IMR-90 (cell line): Measurements from ENCODE around the gene CECR2. TPM values are rescaled to one million over a fixed set of nuclear protein-coding genes. Genes with fewer than 3 reads are reported as not detected.

Experiments used
- ATAC-seq: fragments of 200-7000 bp; cut with Tn5 transposase; 2 replicates; pipeline ENCODE4 v1.9.1; 2020; ENCODE audit warnings: low read depth, mild to moderate bottlenecking, moderate library complexity
- BruUV-seq: library from RNA; stranded (reverse); fragments of 400-500 nt; replicated peaks from 2 replicates; lab custom pipeline; 2021; lab: Mats Ljungman, UMichigan
- CTCF ChIA-PET: fragments of 300-600 bp; formaldehyde crosslinking; extraction: SDS; loops from one replicate; lab custom pipeline; 2021; ENCODE audit warnings: antibody characterized with exemption; lab: Yijun Ruan, JAX
- POLR2A ChIA-PET: fragments of 300-600 bp; sonication (Branson Sonifier 250); formaldehyde crosslinking; loops from one replicate; lab custom pipeline; 2022; ENCODE audit warnings: antibody characterized with exemption; ENCODE audit not compliant: unreplicated experiment; lab: Charles Lee
- DNase-seq: peaks from one replicate; pipeline ENCODE4 v3.0.0; 2013
- H2AFZ ChIP-seq: replicated peaks from 2 replicates; pipeline ENCODE3; 2013; ENCODE audit warnings: low read length, mild to moderate bottlenecking; ENCODE audit not compliant: poor library complexity
- H2AK5ac ChIP-seq: 2 replicates; pipeline ENCODE4 v1.6.1; 2013; ENCODE audit warnings: low read depth, low read length, inconsistent platforms
- H2AK9ac ChIP-seq: replicated peaks from 2 replicates; pipeline ENCODE3; 2013; ENCODE audit warnings: mild to moderate bottlenecking, low read depth, low read length, moderate library complexity; ENCODE audit not compliant: poor library complexity
- H2BK120ac ChIP-seq: 2 replicates; pipeline ENCODE4 v1.6.1; 2013; ENCODE audit warnings: low read depth, low read length, inconsistent platforms
- H2BK15ac ChIP-seq: 3 replicates; pipeline ENCODE4 v1.6.1; 2013; ENCODE audit warnings: low read depth, low read length, inconsistent platforms
- H2BK20ac ChIP-seq: 2 replicates; pipeline ENCODE4 v1.6.1; 2013; ENCODE audit warnings: low read depth, mild to moderate bottlenecking, inconsistent platforms, low read length, moderate library complexity
- H2BK5ac ChIP-seq: 2 replicates; pipeline ENCODE4 v1.6.1; 2013; ENCODE audit warnings: mild to moderate bottlenecking, low read depth, low read length, inconsistent platforms; ENCODE audit not compliant: poor library complexity, severe bottlenecking
- H3K14ac ChIP-seq: replicated peaks from 2 replicates; pipeline ENCODE4 v1.6.1; 2013; ENCODE audit warnings: low read depth, low read length, inconsistent platforms
- H3K18ac ChIP-seq: 2 replicates; pipeline ENCODE4 v1.6.1; 2013; ENCODE audit warnings: low read depth, low read length, control low read depth
- H3K23ac ChIP-seq: 2 replicates; pipeline ENCODE4 v1.6.1; 2013; ENCODE audit warnings: low read depth, low read length, inconsistent platforms
- H3K27ac ChIP-seq: 2 replicates; pipeline ENCODE4 v1.5.1; 2013; ENCODE audit warnings: mild to moderate bottlenecking, control low read depth, low read length; ENCODE audit not compliant: insufficient read depth
- H3K27me3 ChIP-seq: 2 replicates; pipeline ENCODE4 v1.6.1; 2013; ENCODE audit warnings: low read length; ENCODE audit not compliant: control insufficient read depth, insufficient read depth
- H3K36me3 ChIP-seq: 2 replicates; pipeline ENCODE4 v1.6.1; 2013; ENCODE audit warnings: low read length, mixed read lengths; ENCODE audit not compliant: control insufficient read depth, insufficient read depth
- H3K4ac ChIP-seq: 2 replicates; pipeline ENCODE4 v1.6.1; 2013; ENCODE audit warnings: low read depth, low read length, inconsistent platforms
- H3K4me1 ChIP-seq: 2 replicates; pipeline ENCODE4 v1.6.1; 2013; ENCODE audit warnings: low read length, mixed read lengths; ENCODE audit not compliant: control insufficient read depth, insufficient read depth
- H3K4me2 ChIP-seq: 2 replicates; pipeline ENCODE4 v1.6.1; 2013; ENCODE audit warnings: low read depth, mild to moderate bottlenecking, control low read depth, low read length, moderate library complexity
- H3K4me3 ChIP-seq: 2 replicates; pipeline ENCODE4 v1.5.1; 2013; ENCODE audit warnings: low read depth, mild to moderate bottlenecking, control low read depth, low read length, moderate library complexity; ENCODE audit not compliant: insufficient read depth
- H3K56ac ChIP-seq: 2 replicates; pipeline ENCODE4 v1.6.1; 2013; ENCODE audit warnings: low read length, inconsistent platforms; ENCODE audit not compliant: insufficient read depth; ENCODE audit errors: extremely low read depth
- H3K79me1 ChIP-seq, 2 experiments: 2 replicates each; pipeline ENCODE4 v1.6.1; 2013; ENCODE audit warnings: low read length in 2 of 2, inconsistent platforms in 1 of 2, low read depth in 1 of 2
- H3K9ac ChIP-seq: 2 replicates; pipeline ENCODE4 v1.6.1; 2013; ENCODE audit warnings: low read depth, low read length, control low read depth
- H3K9me1 ChIP-seq: 2 replicates; pipeline ENCODE4 v1.6.1; 2013; ENCODE audit warnings: low read length, inconsistent platforms; ENCODE audit not compliant: insufficient read depth
- H3K9me3 ChIP-seq: 2 replicates; pipeline ENCODE4 v1.6.1; 2013; ENCODE audit warnings: low read length; ENCODE audit not compliant: control insufficient read depth, insufficient read depth
- H4K20me1 ChIP-seq: 2 replicates; pipeline ENCODE4 v1.6.1; 2013; ENCODE audit warnings: low read length, inconsistent platforms; ENCODE audit not compliant: insufficient read depth
- H4K5ac ChIP-seq: 2 replicates; pipeline ENCODE4 v1.6.1; 2013; ENCODE audit warnings: mild to moderate bottlenecking, low read depth, low read length, control low read depth
- H4K8ac ChIP-seq, 2 experiments: 2 replicates each; pipeline ENCODE4 v1.6.1; 2013; ENCODE audit warnings: low read depth in 2 of 2, low read length in 2 of 2, control low read depth in 1 of 2, inconsistent platforms in 1 of 2
- H4K91ac ChIP-seq: 2 replicates; pipeline ENCODE4 v1.6.1; 2013; ENCODE audit warnings: low read depth, low read length, inconsistent platforms; ENCODE audit not compliant: insufficient read depth
- BHLHE40 ChIP-seq: fragments of 150-350 bp; IDR thresholded peaks from 2 replicates; pipeline ENCODE4 v1.6.1; 2016; ENCODE audit warnings: mild to moderate bottlenecking, low read depth, low read length
- CEBPB ChIP-seq: IDR thresholded peaks from 2 replicates; pipeline ENCODE4 v1.6.1; 2012; ENCODE audit warnings: low read depth, low read length, improper control_type of control experiment
- CHD1 ChIP-seq: IDR thresholded peaks from 2 replicates; pipeline ENCODE4 v1.6.1; 2012; ENCODE audit warnings: low read depth, low read length, improper control_type of control experiment
- FOS ChIP-seq: fragments of 150-350 bp; IDR thresholded peaks from 2 replicates; pipeline ENCODE4 v1.6.1; 2016; ENCODE audit warnings: low read depth, low read length
- MAFK ChIP-seq: IDR thresholded peaks from 2 replicates; pipeline ENCODE4 v1.6.1; 2012; ENCODE audit warnings: low read depth, low read length, improper control_type of control experiment
- MAZ ChIP-seq: IDR thresholded peaks from 2 replicates; pipeline ENCODE4 v1.6.1; 2012; ENCODE audit warnings: low read depth, mild to moderate bottlenecking, low read length, improper control_type of control experiment, moderate library complexity, borderline replicate concordance
- MXI1 ChIP-seq: IDR thresholded peaks from 2 replicates; pipeline ENCODE4 v1.6.1; 2012; ENCODE audit warnings: low read depth, mild to moderate bottlenecking, low read length, moderate library complexity, borderline replicate concordance
- NFE2L2 ChIP-seq: fragments of 150-350 bp; IDR thresholded peaks from 2 replicates; pipeline ENCODE4 v1.6.1; 2016; ENCODE audit warnings: low read depth, mild to moderate bottlenecking, low read length
- POLR2A ChIP-seq: IDR thresholded peaks from 2 replicates; pipeline ENCODE4 v1.6.1; 2012; ENCODE audit warnings: mild to moderate bottlenecking, low read depth, low read length
- RAD21 ChIP-seq: IDR thresholded peaks from 2 replicates; pipeline ENCODE4 v1.6.1; 2012; ENCODE audit warnings: low read length, improper control_type of control experiment
- RCOR1 ChIP-seq: IDR thresholded peaks from 2 replicates; pipeline ENCODE4 v1.6.1; 2012; ENCODE audit warnings: mild to moderate bottlenecking, low read length, improper control_type of control experiment; ENCODE audit not compliant: insufficient replicate concordance
- RFX5 ChIP-seq: IDR thresholded peaks from 2 replicates; pipeline ENCODE4 v1.8.0; 2012; ENCODE audit warnings: low read depth, mild to moderate bottlenecking, low read length, moderate library complexity
- SMC3 ChIP-seq: fragments of 150-350 bp; IDR thresholded peaks from 2 replicates; pipeline ENCODE4 v1.6.1; 2016; ENCODE audit warnings: low read depth, mild to moderate bottlenecking, antibody characterized with exemption, low read length, moderate library complexity
- WGBS, 2 experiments: methylation state at CpG; one replicate each; pipeline versions ENCODE4 v1.1.5 to v1.1.7; 2013; ENCODE audit warnings: missing lambda C conversion rate in 2 of 2; ENCODE audit not compliant: insufficient read length in 1 of 2; ENCODE audit errors: extremely low coverage in 2 of 2; 5-methylcytosine and 5-hydroxymethylcytosine counted together
- dilution Hi-C: fragments of 300-500 bp; cut with HindIII; formaldehyde crosslinking; loops from one replicate; pipeline ENCODE4 v1.14.3; 2018; ENCODE audit warnings: low sequenced_read_pairs; ENCODE audit not compliant: unreplicated experiment
- in situ Hi-C: fragments of 300-500 bp; cut with MboI; formaldehyde crosslinking; loops from 3 replicates; pipeline ENCODE4 v1.14.3; 2019; ENCODE audit warnings: low sequenced_read_pairs, inconsistent platforms, mixed read lengths
- intact Hi-C: fragments of 100-400 bp; cut with micrococcal nuclease; formaldehyde crosslinking; loops from 2 replicates; pipeline ENCODE4 v1.10.0; 2022
- polyA plus RNA-seq, 3 experiments: library from polyadenylated mRNA; depleted of rRNA; stranded (reverse); fragments of >200 nt; gene quantifications; 2 replicates each; pipeline ENCODE4 v1.2.3, GENCODE V29; 2012; ENCODE audit warnings: low replicate concordance in 1 of 3
- total RNA-seq: library from RNA; depleted of rRNA; stranded (reverse); fragments of >200 nt; gene quantifications from 2 replicates; pipeline ENCODE4 v1.2.3, GENCODE V29; 2012
- TF ChIP-seq, protein P1 (sequence below): fragments of 150-350 bp; IDR thresholded peaks from 2 replicates; pipeline ENCODE4 v1.6.1; 2017; ENCODE audit warnings: mild to moderate bottlenecking, antibody characterized with exemption, low read length, low read depth
- TF ChIP-seq, protein P2 (sequence below): conservative IDR thresholded peaks from 2 replicates; pipeline ENCODE4 v1.5.1; 2012; ENCODE audit warnings: mild to moderate bottlenecking, low read depth, low read length, improper control_type of control experiment
- TF ChIP-seq, protein P3 (sequence below): fragments of 150-350 bp; IDR thresholded peaks from 2 replicates; pipeline ENCODE4 v1.6.1; 2016; ENCODE audit warnings: low read depth, mild to moderate bottlenecking, low read length, moderate library complexity, borderline replicate concordance

CECR2 gene
- total and polyA plus RNA-seq, 2 of the 4 experiments (the other 2 are of a cell fraction), result under 0.01 TPM; not detected in 1

DNA sequence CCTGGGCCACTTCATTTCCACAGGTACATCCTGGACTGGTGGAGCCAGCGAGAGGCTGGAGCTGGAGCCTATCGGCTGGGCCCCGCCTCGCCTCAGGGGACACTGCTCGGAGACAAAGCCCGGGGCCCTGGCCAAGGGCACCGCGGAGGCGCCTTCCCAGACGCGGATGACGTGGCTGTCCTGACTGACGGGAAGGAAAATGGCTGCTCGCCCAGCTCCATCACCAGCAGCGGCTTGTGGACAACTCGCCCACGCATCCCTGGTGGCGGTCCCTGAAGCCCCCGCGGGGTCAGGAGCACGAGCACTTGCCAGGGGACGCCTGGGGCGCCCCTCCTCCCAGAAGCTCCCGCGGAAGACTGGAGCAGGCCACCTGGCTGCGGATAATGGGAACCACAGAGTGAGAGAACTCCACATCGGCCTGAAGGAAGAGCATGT is 49.6 kb downstream of the CECR2 start:
- no peak for DNase-seq
- Histone ChIP-seq H3K27me3 (no peaks in the 10 kb centered on the region), H4K5ac (no peak overlapping the region), H4K91ac (no peak overlapping the region), H3K79me1 (no peaks in the 10 kb centered on the region), H3K18ac (no peak overlapping the region), H3K9ac (no peak overlapping the region), H3K4me3 (no peak overlapping the region), H3K56ac (no peak overlapping the region), H2BK20ac (no peak overlapping the region), H2BK5ac (no peak overlapping the region), H3K9me3 (no peaks in the 10 kb centered on the region), H3K4ac (no peak overlapping the region), H3K36me3 (no peaks in the 10 kb centered on the region), H3K27ac (no peak overlapping the region), H2BK120ac (no peak overlapping the region), H3K23ac (no peak overlapping the region), H3K9me1 (no peaks in the 10 kb centered on the region), H2BK15ac (no peak overlapping the region), H2AFZ (no peak overlapping the region), H3K4me2 (no peak overlapping the region), H4K20me1 (no peaks in the 10 kb centered on the region), H3K14ac (no peak overlapping the region), H3K4me1 (no peaks in the 10 kb centered on the region), H2AK5ac (no peak overlapping the region), H4K8ac (no peak overlapping the region), H2AK9ac (no peak overlapping the region)
- POLR2A ChIA-PET, result no interaction called here
- no peak for TF ChIP-seq BHLHE40
- TF ChIP-seq MAFK, result no peak
- TF ChIP-seq RAD21, result no peak
- TF ChIP-seq MXI1, result no peak
- no peak for TF ChIP-seq CEBPB
- TF ChIP-seq CHD1, result no peak
- TF ChIP-seq, protein P1, sequence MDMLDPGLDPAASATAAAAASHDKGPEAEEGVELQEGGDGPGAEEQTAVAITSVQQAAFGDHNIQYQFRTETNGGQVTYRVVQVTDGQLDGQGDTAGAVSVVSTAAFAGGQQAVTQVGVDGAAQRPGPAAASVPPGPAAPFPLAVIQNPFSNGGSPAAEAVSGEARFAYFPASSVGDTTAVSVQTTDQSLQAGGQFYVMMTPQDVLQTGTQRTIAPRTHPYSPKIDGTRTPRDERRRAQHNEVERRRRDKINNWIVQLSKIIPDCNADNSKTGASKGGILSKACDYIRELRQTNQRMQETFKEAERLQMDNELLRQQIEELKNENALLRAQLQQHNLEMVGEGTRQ, result no peak
- TF ChIP-seq, protein P2, sequence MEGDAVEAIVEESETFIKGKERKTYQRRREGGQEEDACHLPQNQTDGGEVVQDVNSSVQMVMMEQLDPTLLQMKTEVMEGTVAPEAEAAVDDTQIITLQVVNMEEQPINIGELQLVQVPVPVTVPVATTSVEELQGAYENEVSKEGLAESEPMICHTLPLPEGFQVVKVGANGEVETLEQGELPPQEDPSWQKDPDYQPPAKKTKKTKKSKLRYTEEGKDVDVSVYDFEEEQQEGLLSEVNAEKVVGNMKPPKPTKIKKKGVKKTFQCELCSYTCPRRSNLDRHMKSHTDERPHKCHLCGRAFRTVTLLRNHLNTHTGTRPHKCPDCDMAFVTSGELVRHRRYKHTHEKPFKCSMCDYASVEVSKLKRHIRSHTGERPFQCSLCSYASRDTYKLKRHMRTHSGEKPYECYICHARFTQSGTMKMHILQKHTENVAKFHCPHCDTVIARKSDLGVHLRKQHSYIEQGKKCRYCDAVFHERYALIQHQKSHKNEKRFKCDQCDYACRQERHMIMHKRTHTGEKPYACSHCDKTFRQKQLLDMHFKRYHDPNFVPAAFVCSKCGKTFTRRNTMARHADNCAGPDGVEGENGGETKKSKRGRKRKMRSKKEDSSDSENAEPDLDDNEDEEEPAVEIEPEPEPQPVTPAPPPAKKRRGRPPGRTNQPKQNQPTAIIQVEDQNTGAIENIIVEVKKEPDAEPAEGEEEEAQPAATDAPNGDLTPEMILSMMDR, result no peak
- no peak for TF ChIP-seq FOS
- TF ChIP-seq, protein P3, sequence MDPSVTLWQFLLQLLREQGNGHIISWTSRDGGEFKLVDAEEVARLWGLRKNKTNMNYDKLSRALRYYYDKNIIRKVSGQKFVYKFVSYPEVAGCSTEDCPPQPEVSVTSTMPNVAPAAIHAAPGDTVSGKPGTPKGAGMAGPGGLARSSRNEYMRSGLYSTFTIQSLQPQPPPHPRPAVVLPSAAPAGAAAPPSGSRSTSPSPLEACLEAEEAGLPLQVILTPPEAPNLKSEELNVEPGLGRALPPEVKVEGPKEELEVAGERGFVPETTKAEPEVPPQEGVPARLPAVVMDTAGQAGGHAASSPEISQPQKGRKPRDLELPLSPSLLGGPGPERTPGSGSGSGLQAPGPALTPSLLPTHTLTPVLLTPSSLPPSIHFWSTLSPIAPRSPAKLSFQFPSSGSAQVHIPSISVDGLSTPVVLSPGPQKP, result no peak
- no peak for TF ChIP-seq NFE2L2
- TF ChIP-seq RFX5, result no peak
- no peak for TF ChIP-seq POLR2A
- no peak for TF ChIP-seq RCOR1
- no peak for TF ChIP-seq SMC3
- TF ChIP-seq MAZ, result no peak
- ATAC-seq, result no peak
- BruUV-seq, result no TSS peak
- dilution Hi-C loops, result no loop called here
- 84% methylated on average over 15 of the region's 27 CpGs; no CpG with 5 or more reads in 1 of the 2 experiments for WGBS, 2 experiments
- CTCF ChIA-PET, result no interaction called here
- intact Hi-C loops, result no loop called here
- in situ Hi-C loops, result loop anchor here (10.0 kb wide), 1 partner anchor 64 kb away; no protein-coding TSS in a partner anchor
